NCI-H2171 treated with DMSO at 0.1 percent for 48 hours (cell line): ENCODE results near the gene SNX1.
"Not testable (repeated sequence)": the region's sequence is repeated elsewhere in the genome, so short reads cannot be mapped to it uniquely, and the experiment has no call there.

Experiments
- DNase-seq: peaks from one replicate; lab custom pipeline; 2025; lab: John Stamatoyannopoulos, UW

SNX1 gene

DNA sequence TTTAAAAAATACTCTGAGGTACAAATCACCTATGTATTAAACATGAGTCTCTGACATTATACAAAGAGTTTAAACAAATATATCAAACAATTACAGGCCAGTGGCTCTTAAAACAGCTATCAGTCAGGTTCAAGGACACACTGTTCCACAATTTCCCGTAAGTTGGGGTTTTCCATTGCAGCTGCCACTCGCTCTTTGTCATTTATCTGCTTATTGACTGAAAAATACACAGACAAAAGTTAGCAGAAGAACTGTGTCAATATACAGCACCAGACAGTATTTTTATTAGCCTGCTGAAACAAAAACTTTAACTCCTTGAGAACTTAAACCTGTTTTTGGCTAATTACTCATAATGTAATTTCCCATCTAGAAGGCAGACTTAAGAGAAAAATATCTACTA, 23.0 kb upstream of the SNX1 start:
- DNase-seq = no peak

GRCh38 chr15:64073496-64073895, 22.3 kb upstream of the SNX1 start:
- DNase-seq = not testable (repeated sequence)

DNA sequence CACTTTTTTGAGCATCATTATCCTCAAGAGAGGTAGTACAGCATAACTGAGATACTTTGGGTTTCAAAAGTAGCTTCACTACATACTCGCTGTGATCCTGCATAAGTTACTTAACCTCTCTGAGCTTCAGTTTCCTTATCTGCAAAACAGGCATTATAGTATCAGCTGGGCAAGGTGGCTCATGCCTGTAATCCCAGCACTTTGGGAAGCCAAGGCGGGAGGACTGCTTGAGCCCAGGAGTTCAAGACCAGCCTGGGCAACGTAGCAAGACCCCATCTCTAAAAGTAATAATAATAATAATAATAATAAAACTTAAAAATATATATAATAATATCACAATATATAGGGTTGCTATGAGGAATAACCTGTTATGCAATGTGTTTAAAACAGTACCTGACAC, 13.0 kb upstream of the SNX1 start:
- no peak for DNase-seq

DNA sequence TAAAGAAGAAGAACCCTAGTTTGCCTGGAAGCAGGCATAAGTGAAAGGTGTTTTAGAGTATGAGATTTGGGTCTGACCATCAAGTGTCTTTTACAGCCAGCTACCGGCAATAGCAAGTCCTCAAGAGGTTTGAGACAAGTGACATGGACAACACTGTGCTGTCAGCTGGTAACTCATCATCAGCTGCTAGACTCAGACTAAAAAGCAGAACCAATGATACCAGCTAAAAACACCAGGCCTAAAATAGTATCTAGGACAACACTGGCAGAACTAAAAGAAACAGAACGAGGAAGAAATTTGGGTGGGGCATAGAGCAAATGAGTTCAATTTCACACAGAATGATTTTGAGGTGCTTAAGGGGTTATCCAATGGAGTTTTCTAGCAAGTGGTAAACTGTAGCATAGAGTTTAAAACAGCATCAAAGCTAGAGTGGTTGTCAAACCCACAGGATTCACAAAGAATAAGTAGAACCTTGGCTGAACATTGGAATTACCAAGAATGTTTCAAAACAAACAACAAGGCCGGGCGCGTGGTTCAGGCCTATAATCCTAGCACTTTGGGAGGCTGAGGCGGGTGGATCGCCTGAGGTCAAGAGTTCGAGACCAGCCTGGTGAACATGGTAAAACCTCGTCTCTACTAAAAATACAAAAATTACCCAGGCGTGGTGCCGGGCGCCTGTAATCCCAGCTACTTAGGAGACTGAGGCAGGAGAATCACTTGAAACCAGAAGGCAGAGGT, 6.1 kb upstream of the SNX1 start:
- no peak for DNase-seq

DNA sequence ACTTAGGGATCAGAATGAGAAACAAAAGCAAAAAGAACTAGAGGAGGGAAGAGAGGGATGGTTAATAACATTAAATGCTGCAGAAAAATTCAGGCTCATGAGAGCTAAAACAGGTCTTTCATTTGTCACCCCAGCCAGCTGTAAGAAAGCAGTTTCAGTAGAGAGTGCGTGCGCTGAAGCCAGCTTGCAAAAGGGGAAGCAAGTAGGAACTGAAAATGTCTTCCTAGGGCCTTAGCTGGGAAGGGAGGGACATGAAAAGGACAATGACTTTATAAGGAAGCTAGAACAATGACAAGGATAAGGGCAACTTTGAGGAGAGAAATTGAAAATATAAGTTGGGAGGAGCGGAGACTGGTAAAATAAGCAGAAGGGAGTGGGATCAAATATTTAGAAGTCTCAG, 5.3 kb upstream of the SNX1 start:
- no peak for DNase-seq

DNA sequence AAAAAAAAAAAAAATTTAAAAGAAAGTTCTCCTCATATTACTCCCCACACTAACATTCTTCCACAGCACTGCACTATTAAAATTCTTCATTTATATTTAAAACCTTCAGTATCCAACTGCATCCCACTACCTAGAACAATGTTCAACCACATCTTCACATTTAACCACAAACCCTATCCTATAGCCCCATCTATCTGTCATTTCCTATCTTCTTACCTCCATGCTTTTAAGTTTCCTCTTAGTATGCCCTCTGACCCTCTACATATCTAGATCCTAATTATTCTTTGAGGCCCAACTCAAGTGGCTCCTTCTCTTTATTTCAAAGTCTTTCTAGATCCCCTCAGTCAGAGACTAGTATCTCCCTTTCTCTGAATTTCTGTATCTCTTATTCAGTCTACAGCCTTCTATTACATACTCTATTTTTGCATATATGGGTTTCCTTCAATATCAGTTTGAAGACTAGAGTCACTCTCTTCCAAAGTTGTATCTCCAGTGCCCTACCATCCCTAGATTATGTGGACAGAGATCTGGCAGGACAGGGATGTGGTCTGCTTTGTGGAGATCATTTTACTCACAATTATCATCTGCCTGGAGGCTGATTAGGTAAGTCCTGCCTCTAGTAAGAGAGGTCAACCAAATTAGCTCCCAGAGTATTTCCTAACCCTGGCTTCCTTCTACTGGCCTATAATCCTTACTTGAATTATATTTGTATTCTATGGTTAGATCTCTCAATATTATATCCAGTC, 3.5 kb upstream of the SNX1 start:
- DNase-seq = peak; percentile 29

DNA sequence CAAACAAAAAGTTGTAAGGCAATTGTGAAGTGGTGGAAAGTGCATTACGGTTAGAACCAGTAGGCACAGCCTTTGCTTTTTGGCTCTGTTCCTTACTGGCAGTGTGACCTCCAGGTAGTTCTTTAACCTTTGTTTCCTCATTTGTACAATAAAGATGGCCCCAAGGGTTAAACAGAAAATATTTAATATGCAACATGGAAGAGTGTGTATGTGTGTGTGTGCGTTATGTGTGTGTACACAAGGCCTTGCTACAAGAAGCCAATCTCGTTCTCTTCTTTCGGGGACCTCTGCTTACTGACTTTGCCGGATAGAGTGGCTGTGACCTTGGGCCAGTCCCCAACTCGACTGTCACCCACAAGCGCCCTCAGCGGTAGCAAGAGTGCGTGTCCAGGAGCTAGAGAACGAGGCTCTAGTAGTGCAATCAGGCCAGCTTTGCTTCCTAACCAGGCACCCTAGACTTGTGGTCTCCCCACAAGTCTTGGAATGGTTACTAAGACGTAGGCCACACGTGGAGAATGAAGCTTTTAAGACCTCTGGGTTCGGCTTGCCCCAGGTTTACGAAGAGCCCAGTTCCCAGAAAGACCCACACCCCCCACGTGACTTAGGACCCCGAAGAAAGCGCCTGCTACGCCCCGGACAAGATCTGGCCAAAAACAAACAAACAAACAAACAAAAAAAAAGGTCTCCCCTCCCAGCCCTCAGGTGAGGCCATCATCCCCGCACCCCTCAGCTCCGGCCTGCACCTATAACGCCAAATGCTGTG, 2.7 kb upstream of the SNX1 start:
- peak; percentile 73 for DNase-seq

- DNase-seq = peak; percentile 99
These were observed 2.0 kb upstream of the SNX1 start, which contains the start of gene CIAO2A for GRCh38 chr15:64093627-64094417. Gene CIAO2A, minus strand, starts transcription at chr15:64093838. Its CDS starts 70 bp downstream, at chr15:64093768.

- DNase-seq = no peak
These were observed 369 bp upstream of the SNX1 start for GRCh38 chr15:64095431-64095794.

GRCh38 chr15:64096668-64097384, 1.0 kb downstream of the SNX1 start:
- peak; percentile 21 for DNase-seq

GRCh38 chr15:64099379-64099778, 3.6 kb downstream of the SNX1 start:
- DNase-seq = no peak

DNA sequence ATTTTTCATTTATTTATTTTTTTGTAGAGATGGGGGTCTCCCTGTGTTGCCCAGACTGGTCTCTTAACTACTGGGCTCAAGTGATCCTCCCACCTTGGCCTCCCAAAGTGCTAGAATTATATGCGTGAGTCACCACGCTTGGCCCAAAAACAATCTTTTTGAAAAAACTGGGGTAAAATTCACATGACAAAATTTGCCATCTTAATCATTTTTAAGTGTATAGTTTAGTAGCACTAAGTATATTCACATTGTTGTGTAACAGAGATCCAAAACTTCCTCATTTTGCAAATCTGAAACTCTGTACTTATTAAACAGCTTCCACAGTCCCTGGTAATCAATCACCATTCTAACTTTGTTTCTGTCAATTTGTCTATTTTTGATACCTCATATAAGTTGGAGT, 5.2 kb downstream of the SNX1 start:
- DNase-seq = no peak

DNA sequence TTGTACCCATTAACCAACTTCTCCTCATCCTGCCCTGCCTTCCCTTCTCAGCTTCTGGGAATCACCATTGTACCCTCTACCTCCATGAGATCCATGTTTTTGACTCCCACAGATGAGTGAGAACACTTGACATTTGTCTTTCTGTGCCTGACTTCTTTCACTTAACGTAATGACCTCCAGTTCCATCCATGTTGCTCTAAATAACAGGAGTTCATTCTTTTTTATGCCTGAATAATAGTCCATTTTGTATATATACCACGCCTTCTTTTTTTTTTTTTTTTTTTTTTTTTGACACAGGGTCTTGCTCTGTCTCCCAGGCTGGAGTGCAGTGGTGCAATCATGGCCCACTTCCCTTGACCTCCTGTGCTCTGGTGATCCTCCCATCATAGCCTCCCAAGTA, 6.7 kb downstream of the SNX1 start:
- DNase-seq = no peak

DNA sequence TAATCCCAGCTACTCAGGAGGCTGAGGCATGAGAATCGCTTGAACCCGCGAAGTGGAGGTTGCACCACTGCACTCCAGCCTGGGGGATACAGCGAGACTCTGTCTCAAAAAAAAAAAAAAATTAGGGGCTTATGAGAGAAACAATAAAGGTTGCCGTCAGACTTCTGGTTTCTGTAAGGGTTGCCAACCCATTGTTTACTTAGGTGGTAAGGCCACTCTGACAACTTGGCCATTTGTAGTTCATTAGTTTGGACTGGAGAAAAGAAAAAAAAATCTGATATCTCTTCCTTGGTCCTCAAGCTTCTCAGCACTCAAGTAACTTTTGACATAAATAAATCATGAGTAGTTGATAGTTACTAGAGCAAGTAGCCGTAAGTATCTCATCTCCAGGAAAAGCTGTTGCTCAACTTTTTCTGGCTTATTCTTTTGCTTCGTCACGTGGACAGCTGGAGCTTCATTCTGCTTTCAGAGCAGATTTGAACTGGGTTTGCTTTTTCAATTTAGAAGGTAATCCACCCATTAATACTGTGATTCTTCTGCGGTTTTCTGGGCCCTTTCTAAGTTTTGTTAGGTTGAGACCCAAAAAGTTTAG, 9.4 kb downstream of the SNX1 start:
- DNase-seq = no peak

- no peak for DNase-seq
These were observed 11.6 kb downstream of the SNX1 start for GRCh38 chr15:64107337-64107736.

DNA sequence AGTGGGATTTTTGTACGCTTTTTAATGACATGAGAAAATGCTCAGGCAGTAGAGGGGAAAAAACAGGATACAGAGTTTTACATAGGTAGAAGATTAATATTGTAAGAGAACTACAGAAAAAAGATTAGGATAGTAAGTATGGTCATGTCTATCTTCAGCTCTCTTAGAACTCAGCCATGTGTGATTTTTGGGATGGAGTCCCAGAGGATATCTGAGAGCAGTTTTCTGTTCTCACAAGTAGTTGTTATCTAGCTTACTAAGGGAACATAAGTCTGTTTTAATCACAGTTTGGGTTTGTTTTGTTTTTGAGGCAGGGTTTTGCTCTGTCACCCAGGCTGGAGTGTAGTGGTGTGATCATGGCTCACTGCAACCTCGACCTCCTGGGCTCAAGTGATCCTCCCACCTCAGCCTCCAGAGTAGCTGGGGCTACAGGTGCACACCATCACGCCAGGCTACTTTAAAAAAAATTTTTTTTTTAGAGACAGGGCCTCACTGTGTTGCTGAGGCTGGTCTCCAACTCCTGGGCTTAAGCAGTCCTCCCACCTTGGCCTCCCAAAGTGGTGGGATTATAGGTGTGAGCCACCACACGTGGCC, 14.4 kb downstream of the SNX1 start:
- not testable (repeated sequence) for DNase-seq

DNA sequence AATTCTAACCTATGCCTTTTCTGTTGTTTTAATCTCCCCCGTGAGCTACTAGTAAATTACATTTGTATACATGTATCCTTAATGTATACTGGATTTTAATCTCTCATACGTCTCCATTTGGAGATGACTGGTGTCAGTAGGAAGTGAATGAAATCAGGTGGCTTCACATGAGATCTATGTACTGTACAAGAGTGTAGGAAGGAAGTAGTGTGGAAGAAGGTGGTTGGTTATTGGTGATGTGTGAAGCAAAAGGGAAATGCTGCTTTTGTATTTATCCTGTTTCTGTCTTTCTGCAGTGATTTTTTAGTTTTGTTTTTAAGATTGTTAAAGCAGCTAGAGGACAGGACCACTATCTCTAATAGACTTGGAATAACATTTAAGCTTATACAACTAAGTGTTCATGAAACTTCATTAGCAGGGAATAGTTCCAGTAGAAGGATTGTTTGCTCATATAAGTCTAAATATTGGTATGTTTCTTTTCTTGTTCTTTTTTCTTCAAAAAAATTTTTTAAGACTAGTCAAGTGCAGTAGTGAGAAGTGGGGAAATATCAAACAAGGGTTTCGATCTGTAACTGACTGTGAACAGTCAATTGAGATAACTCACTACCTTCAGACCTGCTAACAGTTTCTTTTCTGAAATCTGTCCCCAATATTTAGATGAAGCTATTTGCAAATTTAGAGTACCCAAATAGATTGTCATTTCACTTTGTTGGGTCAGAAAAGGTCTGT, 15.3 kb downstream of the SNX1 start:
- DNase-seq = no peak

DNA sequence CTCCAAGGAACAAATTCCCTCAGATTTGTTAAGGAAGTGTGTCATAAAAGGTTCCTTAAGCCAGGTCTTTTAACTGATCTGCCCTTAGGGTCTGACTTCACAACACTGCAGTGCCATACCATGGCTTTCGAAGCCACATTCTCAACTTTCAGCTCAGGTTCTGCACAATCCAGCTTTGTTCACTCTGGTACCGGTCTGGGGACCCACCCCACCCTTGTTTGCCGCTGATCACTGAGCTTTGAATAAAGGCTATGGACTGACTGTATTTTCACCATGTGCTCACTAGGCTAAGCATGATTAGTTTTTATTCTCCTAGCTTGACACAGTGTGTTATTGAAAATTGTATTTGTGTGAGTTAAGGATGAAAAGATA, 15.9 kb downstream of the SNX1 start:
- no peak for DNase-seq

DNA sequence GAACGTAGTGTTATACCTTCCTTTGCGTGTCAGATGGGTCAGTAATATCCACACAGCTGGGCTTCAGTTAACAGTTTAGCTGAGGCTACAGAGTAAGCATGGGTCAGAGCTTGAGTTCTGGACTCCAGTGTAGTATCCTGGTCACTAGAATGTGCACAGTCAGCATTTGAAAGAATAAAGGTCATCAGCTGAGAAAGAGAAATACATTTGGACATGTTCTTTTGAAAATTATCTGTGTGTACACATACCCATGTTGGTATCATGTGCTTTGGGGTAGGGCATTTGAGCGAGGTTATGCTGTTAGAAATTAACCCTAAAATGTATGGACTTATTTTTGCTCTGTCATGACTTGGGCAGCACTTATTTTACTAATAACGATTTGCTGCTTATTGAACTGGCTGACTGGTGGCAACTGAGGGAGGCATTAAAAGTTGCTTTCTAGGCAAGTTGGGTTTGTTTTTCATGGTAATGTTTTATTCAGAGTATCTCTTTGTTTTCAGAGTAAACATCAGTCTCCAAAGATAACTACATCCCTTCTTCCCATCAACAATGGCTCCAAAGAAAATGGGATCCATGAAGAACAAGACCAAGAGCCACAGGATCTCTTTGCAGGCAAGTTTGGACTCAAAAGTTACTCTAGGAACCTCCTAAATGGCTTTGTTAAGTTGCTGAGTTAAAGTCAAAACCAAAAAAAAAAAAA, 16.4 kb downstream of the SNX1 start:
- DNase-seq = no peak
